Measurements from ENCODE around the gene NKD2.
A peak's percentile ranks its signal among the peaks of the same experiment; 100 is the strongest.

The NKD2 gene

GRCh38 chr5:962386-962785, 46.2 kb upstream of the NKD2 start:
- DNase-seq (ENCODE audit: low spot score): peak; percentile 55
- no peak overlapping the region for H3K4me3 ChIP-seq
- TF ChIP-seq CTCF (IDR thresholded peaks at IDR 0.05): no peak
- no peak overlapping the region for H3K27ac ChIP-seq

DNA sequence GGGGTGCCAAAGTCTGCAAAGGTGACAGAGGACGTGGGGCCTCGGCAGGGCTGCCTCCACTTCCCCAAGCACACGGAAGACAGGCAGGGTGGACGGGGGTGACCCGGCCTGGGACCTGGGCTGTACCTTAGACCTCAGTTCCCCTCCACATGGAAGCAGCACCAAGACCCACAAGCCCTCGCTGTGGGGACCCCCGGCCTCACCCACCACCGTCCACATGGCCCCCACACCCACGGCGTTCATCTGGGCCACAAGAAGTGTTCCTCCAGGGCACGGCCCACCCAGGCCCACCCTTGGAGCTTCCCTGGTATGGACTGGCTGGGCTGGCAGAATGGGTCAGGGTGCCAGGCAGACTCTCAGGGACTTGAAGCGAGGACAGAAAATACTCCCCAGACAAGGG, 45.8 kb upstream of the NKD2 start:
- no peak for TF ChIP-seq CTCF (IDR thresholded peaks at IDR 0.05)
- DNase-seq (ENCODE audit: low spot score): peak; percentile 54
- H3K27ac ChIP-seq: no peak overlapping the region

DNA sequence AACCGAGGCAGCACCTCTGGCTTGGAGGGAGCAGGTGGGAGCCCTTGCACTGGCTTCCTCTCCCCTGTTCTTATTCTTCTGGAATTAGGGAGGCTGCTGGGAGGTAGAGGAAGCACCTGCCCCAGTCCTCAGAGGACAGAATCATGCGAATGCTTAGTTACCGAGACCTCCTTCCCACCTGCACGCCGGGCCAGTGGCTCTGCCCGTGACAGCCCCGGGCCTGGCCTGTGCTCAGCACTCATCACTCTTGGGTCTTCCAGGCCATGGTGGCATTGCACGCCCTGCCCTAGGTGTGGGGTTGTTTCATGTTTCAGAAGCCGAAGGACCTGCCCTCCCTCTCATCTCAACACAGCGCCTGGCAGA, 45.3 kb upstream of the NKD2 start:
- H3K4me3 ChIP-seq: no peak overlapping the region
- TF ChIP-seq CTCF (IDR thresholded peaks at IDR 0.05): no peak
- DNase-seq (ENCODE audit: low spot score): no peak
- H3K27ac ChIP-seq: no peak overlapping the region

More for the DNA sequence above, 45.8 kb upstream of the NKD2 start:
- no peak overlapping the region for H3K4me3 ChIP-seq

GRCh38 chr5:963673-964531, 44.7 kb upstream of the NKD2 start:
- no peak for TF ChIP-seq CTCF (IDR thresholded peaks at IDR 0.05)
- H3K27ac ChIP-seq: no peak overlapping the region
- H3K4me3 ChIP-seq: no peak overlapping the region
- DNase-seq (ENCODE audit: low spot score): peak; percentile 70

GRCh38 chr5:964821-965220, 43.8 kb upstream of the NKD2 start:
- DNase-seq (ENCODE audit: low spot score): peak; percentile 69
- Histone ChIP-seq H3K27ac (no peak overlapping the region), H3K4me3 (no peak overlapping the region)

DNA sequence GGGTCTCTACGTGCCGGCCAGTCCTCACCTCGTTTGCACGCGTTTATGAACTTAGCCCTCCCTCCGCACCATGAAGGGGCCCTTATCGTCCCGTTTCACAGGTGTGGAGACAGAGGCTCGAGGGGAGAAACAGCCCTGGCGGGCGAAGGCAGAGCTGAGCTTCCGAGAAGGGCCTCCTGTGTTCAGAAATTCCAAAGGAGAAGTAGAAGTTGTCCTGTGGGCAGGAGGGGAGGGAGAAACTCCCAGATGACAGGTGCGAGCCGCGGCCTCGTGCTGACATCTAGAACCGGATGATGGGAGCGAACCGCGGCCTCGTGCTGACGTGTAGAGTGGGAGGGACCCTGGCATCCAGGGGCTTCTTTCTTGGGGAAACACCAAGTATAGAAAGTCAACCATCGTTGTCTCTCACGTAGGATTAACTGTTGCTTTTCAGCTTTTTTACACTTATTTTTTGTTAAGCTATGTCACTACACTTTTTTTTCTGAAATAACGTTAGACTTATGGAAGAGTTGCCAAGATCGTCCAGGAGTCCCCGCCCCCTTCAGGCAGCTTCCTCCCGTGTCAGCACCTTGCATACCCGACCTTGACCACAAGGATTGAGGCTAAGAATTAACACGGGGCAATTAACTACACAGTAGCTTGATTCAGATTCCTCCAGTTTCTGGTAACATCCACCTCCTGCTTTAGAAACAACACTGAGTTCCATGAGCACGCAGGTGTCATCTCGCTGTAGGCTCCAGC, 42.8 kb upstream of the NKD2 start:
- no peak for DNase-seq (ENCODE audit: low spot score)
- TF ChIP-seq CTCF (IDR thresholded peaks at IDR 0.05): no peak
- Histone ChIP-seq H3K27ac (no peak overlapping the region), H3K4me3 (no peak overlapping the region)

More at GRCh38 chr5:964821-965220, 43.8 kb upstream of the NKD2 start:
- no peak for TF ChIP-seq CTCF (IDR thresholded peaks at IDR 0.05)

All from coronary artery (tissue), 2 donors.